Measurements from ENCODE around the gene NOM1. TPM values are rescaled to one million over a fixed set of nuclear protein-coding genes. Genes with fewer than 3 reads are reported as not detected.

The NOM1 gene
- total RNA-seq, 1 donor from 2014 or later, result 17.6 TPM

- DNase-seq (ENCODE audit: low read depth), result no peak
- H3K27me3 ChIP-seq (ENCODE audit: control insufficient read depth, insufficient read depth, low read length), result no peaks in the 10 kb centered on the region
- no peak overlapping the region for H3K4me3 ChIP-seq (ENCODE audit: low read depth, low read length)
- no peaks in the 10 kb centered on the region for H3K36me3 ChIP-seq (ENCODE audit: control insufficient read depth, insufficient read depth, low read length)
- FAIRE-seq, result no peak
- TF ChIP-seq CTCF (IDR thresholded peaks at IDR 0.05; ENCODE audit: insufficient read depth, low read length, severe bottlenecking), result no peak
Observed at GRCh38 chr7:156941393-156942182, 7.9 kb upstream of the NOM1 start.

- Histone ChIP-seq H3K27me3 (ENCODE audit: control insufficient read depth, insufficient read depth, low read length) (no peaks in the 10 kb centered on the region), H3K36me3 (ENCODE audit: control insufficient read depth, insufficient read depth, low read length) (no peaks in the 10 kb centered on the region), H3K4me3 (ENCODE audit: low read depth, low read length) (no peak overlapping the region)
- FAIRE-seq (no peak), DNase-seq (ENCODE audit: low read depth) (peak; percentile 8)
- no peak for TF ChIP-seq CTCF (IDR thresholded peaks at IDR 0.05; ENCODE audit: insufficient read depth, low read length, severe bottlenecking)
Observed at GRCh38 chr7:156942708-156943090, 6.8 kb upstream of the NOM1 start.

GRCh38 chr7:156943091-156944041 lies 6.1 kb upstream of the NOM1 start:
- DNase-seq (ENCODE audit: low read depth) (peak; percentile 40), FAIRE-seq (no peak)

GRCh38 chr7:156944876-156945275 lies 4.6 kb upstream of the NOM1 start:
- FAIRE-seq (no peak), DNase-seq (ENCODE audit: low read depth) (no peak)
- TF ChIP-seq CTCF (IDR thresholded peaks at IDR 0.05; ENCODE audit: insufficient read depth, low read length, severe bottlenecking), result no peak
- H3K36me3 ChIP-seq (ENCODE audit: control insufficient read depth, insufficient read depth, low read length), result no peaks in the 10 kb centered on the region
- H3K4me3 ChIP-seq (ENCODE audit: low read depth, low read length), result no peak overlapping the region
- H3K27me3 ChIP-seq (ENCODE audit: control insufficient read depth, insufficient read depth, low read length), result no peaks in the 10 kb centered on the region

More at GRCh38 chr7:156943091-156944041, 6.1 kb upstream of the NOM1 start:
- no peaks in the 10 kb centered on the region for H3K27me3 ChIP-seq (ENCODE audit: control insufficient read depth, insufficient read depth, low read length)
- H3K4me3 ChIP-seq (ENCODE audit: low read depth, low read length), result no peak overlapping the region
- H3K36me3 ChIP-seq (ENCODE audit: control insufficient read depth, insufficient read depth, low read length), result no peaks in the 10 kb centered on the region
- no peak for TF ChIP-seq CTCF (IDR thresholded peaks at IDR 0.05; ENCODE audit: insufficient read depth, low read length, severe bottlenecking)

GRCh38 chr7:156947120-156947843 lies 2.2 kb upstream of the NOM1 start:
- H3K4me3 ChIP-seq (ENCODE audit: low read depth, low read length), result no peak overlapping the region
- no peaks in the 10 kb centered on the region for H3K27me3 ChIP-seq (ENCODE audit: control insufficient read depth, insufficient read depth, low read length)
- peaks cover under 1% of the 10 kb centered on the region for H3K36me3 ChIP-seq (ENCODE audit: control insufficient read depth, insufficient read depth, low read length)
- no peak for FAIRE-seq
- no peak for TF ChIP-seq CTCF (IDR thresholded peaks at IDR 0.05; ENCODE audit: insufficient read depth, low read length, severe bottlenecking)
- DNase-seq (ENCODE audit: low read depth), result no peak

Data from bronchial epithelial cell (primary cell).